ENCODE data around the gene DLK2. TPM values are rescaled to one million over a fixed set of nuclear protein-coding genes. Genes with fewer than 3 reads are reported as not detected.

DLK2 gene
- total RNA-seq, 1 experiment from 2014 or later: 1.6 TPM

DNA sequence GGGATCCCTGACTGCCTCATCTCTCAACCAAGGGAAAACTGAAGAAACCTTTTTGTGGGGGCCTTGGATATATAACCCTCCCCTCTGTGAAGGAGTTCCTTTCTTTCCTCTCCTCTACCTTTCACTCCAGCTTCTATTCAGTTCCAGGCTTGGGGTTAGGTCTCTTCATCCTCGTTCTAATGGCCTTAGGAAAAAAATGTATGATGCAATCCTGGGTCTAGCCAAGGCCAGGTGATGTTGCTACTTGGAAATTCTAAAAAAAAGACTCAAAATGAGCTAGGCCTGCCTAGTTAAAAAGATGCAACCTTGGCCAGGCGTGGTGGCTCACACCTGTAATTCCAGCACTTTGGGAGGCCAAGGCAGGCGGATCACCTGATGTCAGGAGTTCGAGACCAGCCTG lies 20.4 kb downstream of the DLK2 start:
- Histone ChIP-seq H3K4me1 (ENCODE audit: control insufficient read depth in 1 of 2, insufficient read depth in 2 of 2, low read length in 2 of 2) (peaks cover 12 to 18% of the 10 kb centered on the region in 2 experiments), H2AFZ (ENCODE audit: low read depth, low read length, poor library complexity, severe bottlenecking) (no peak overlapping the region), H3K9ac (ENCODE audit: low read length) (no peak overlapping the region), H3K36me3 (ENCODE audit: control insufficient read depth in 1 of 2, insufficient read depth in 2 of 2, low read length in 2 of 2) (no peaks in the 10 kb centered on the region), H3K4me3 (replicated peaks in 1 of 2; ENCODE audit: low read depth in 1 of 2, low read length in 2 of 2) (no peak overlapping the region), H3K9me3 (ENCODE audit: control insufficient read depth in 1 of 2, insufficient read depth in 1 of 2, low read depth in 1 of 2, low read length in 2 of 2) (no peaks in the 10 kb centered on the region), H3K27me3 (ENCODE audit: insufficient read depth, low read length) (no peaks in the 10 kb centered on the region), H3K4me2 (ENCODE audit: low read length) (no peak overlapping the region), H3K27ac (ENCODE audit: low read depth, low read length) (no peak overlapping the region), H3K9me2 (ENCODE audit: insufficient read depth) (no peaks in the 10 kb centered on the region), H3K79me2 (ENCODE audit: insufficient read depth, low read length) (no peaks in the 10 kb centered on the region), H4K20me1 (ENCODE audit: insufficient read depth) (no peaks in the 10 kb centered on the region)
- intact Hi-C loops (cut with micrococcal nuclease): no loop called here
- ChIA-PET RAD21 (ENCODE audit: low non-redundant PET in 1 of 2, low total read pairs in 2 of 2, uncharacterized antibody in 2 of 2, unreplicated experiment in 2 of 2) (no interaction called here), POLR2A (no interaction called here), CTCF (no interaction called here)
- ATAC-seq (no peak), DNase-seq (ENCODE audit: low read depth, low spot score) (no peak)
- BruUV-seq (replicated peaks): no TSS peak
- TF ChIP-seq SIN3A (IDR thresholded peaks at IDR 0.05; ENCODE audit: low read depth) (no peak), EZH2 (IDR thresholded peaks at IDR 0.05) (no peak), ZFX (IDR thresholded peaks at IDR 0.05) (no peak), CEBPB (IDR thresholded peaks at IDR 0.05; ENCODE audit: low read depth) (no peak), ZNF274 (IDR thresholded peaks at IDR 0.05; ENCODE audit: low read depth, low read length) (no peak), JUND (IDR thresholded peaks at IDR 0.05) (no peak), ELF1 (IDR thresholded peaks at IDR 0.05; ENCODE audit: borderline replicate concordance, low read depth) (no peak), RAD21 (IDR thresholded peaks at IDR 0.05; ENCODE audit: low read depth) (no peak), POLR2A (IDR thresholded peaks at IDR 0.05; ENCODE audit: borderline replicate concordance, extremely low read depth, insufficient read depth, insufficient read length) (no peak), CBX3 (IDR thresholded peaks at IDR 0.05; ENCODE audit: low read depth) (no peak), SRF (IDR thresholded peaks at IDR 0.05; ENCODE audit: low read depth) (no peak), POLR2AphosphoS5 (IDR thresholded peaks at IDR 0.05; ENCODE audit: low read depth, low read length) (no peak), FOSL1 (IDR thresholded peaks at IDR 0.05; ENCODE audit: low read depth) (no peak), EZH2phosphoT487 (IDR thresholded peaks at IDR 0.05; ENCODE audit: borderline replicate concordance) (no peak), CTCF (IDR thresholded peaks at IDR 0.05 in 2 of 3, conservative IDR thresholded peaks at IDR 0.05 in 1 of 3; ENCODE audit: borderline replicate concordance in 1 of 3, insufficient read depth in 1 of 3, low read depth in 2 of 3, low read length in 2 of 3) (no peak)
- TF ChIP-seq, protein P1, sequence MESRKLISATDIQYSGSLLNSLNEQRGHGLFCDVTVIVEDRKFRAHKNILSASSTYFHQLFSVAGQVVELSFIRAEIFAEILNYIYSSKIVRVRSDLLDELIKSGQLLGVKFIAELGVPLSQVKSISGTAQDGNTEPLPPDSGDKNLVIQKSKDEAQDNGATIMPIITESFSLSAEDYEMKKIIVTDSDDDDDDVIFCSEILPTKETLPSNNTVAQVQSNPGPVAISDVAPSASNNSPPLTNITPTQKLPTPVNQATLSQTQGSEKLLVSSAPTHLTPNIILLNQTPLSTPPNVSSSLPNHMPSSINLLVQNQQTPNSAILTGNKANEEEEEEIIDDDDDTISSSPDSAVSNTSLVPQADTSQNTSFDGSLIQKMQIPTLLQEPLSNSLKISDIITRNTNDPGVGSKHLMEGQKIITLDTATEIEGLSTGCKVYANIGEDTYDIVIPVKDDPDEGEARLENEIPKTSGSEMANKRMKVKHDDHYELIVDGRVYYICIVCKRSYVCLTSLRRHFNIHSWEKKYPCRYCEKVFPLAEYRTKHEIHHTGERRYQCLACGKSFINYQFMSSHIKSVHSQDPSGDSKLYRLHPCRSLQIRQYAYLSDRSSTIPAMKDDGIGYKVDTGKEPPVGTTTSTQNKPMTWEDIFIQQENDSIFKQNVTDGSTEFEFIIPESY (IDR thresholded peaks at IDR 0.05; ENCODE audit: extremely low read depth, insufficient replicate concordance, low read length): no peak

All from HCT116 (cell line).